Transverse colon (tissue), 3 donors: ENCODE data around the gene MEGF9.

ENCODE experiments used
- CTCF ChIP-seq, 5 experiments: fragments of 200-600 bp in 3 of 5; fragments of 450-650 bp in 2 of 5; sonication (generic) in 3 of 5; IDR thresholded peaks; 1 replicate in 2 of 5; 2 replicates in 3 of 5; pipeline ENCODE4 v1.5.1; 2016 to 2017; ENCODE audit warnings: antibody characterized with exemption in 5 of 5, inconsistent platforms in 3 of 5, mild to moderate bottlenecking in 2 of 5, moderate library complexity in 1 of 5
- POLR2A ChIP-seq: fragments of 450-650 bp; IDR thresholded peaks from one replicate; pipeline ENCODE4 v1.6.1; 2016; ENCODE audit warnings: antibody characterized with exemption, mild to moderate bottlenecking, moderate library complexity

- no peak for TF ChIP-seq POLR2A
- TF ChIP-seq CTCF (IDR thresholded peaks at IDR 0.05), result no peak
Measured at GRCh38 chr9:120570296-120570695, 144.0 kb downstream of the MEGF9 start.
